Chondrocyte (in vitro differentiated cells): ENCODE results near the gene CADM2. TPM values are rescaled to one million over a fixed set of nuclear protein-coding genes. Genes with fewer than 3 reads are reported as not detected.
"Not testable (repeated sequence)": the region's sequence is repeated elsewhere in the genome, so short reads cannot be mapped to it uniquely, and the experiment has no call there.

Experiments
- DNase-seq: peaks from one replicate; pipeline ENCODE4 v3.0.0; 2021; ENCODE audit warnings: mixed read lengths, low spot score
- H3K27ac Mint-ChIP-seq: one replicate; pipeline ENCODE4 v1.8.0; 2021; ENCODE audit warnings: mild to moderate bottlenecking, moderate library complexity, mixed read lengths; ENCODE audit not compliant: unreplicated experiment
- H3K27me3 Mint-ChIP-seq: 2 replicates; pipeline ENCODE4 v1.8.0; 2021; ENCODE audit warnings: low read depth, mixed read lengths
- H3K36me3 Mint-ChIP-seq: 2 replicates; pipeline ENCODE4 v1.8.0; 2021; ENCODE audit warnings: low read depth, mixed read lengths
- H3K4me1 Mint-ChIP-seq: 2 replicates; pipeline ENCODE4 v1.8.0; 2021; ENCODE audit warnings: low read depth, mild to moderate bottlenecking, mixed read lengths
- H3K4me3 Mint-ChIP-seq: one replicate; pipeline ENCODE4 v1.8.0; 2021; ENCODE audit warnings: mild to moderate bottlenecking, moderate library complexity, mixed read lengths; ENCODE audit not compliant: unreplicated experiment
- H3K9me3 Mint-ChIP-seq: 2 replicates; pipeline ENCODE4 v1.8.0; 2021; ENCODE audit warnings: low read depth, mixed read lengths
- total RNA-seq: library from RNA; stranded (reverse); gene quantifications from 3 replicates; pipeline ENCODE4 v1.2.1, GENCODE V29; 2021
- TF ChIP-seq, protein P1 (sequence below): fragments of 200-600 bp; sonication (generic); IDR thresholded peaks from 2 replicates; pipeline ENCODE4 v1.5.0; 2021; ENCODE audit warnings: antibody characterized with exemption, mild to moderate bottlenecking, moderate library complexity

The CADM2 gene
- total RNA-seq, 1 donor from 2014 or later = 1.1 TPM

DNA sequence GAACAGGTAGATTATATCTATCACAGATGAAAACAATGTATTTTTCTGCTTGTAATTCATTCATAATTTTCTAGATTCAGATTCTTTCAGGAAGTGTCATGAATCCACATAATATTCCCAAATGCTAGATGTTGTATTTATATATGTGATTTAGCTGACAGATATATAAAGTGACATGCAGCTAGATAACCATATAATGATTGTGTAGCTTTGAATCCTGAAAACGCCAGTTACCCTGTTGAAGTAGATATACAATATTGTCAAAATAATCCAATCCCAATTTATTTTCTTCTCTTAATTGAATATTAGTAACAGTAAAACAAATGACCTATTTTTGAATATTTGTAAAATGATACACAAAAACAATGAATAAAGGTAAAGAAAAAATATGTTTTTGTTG is 738.4 kb downstream of the CADM2 start:
- H3K27ac Mint-ChIP-seq = no peak overlapping the region
- H3K36me3 Mint-ChIP-seq = no peaks in the 10 kb centered on the region
- peaks cover 2% of the 10 kb centered on the region for H3K27me3 Mint-ChIP-seq
- no peaks in the 10 kb centered on the region for H3K4me1 Mint-ChIP-seq
- DNase-seq = no peak
- H3K9me3 Mint-ChIP-seq = peaks cover 4% of the 10 kb centered on the region
- H3K4me3 Mint-ChIP-seq = no peak overlapping the region
- TF ChIP-seq, protein P1, sequence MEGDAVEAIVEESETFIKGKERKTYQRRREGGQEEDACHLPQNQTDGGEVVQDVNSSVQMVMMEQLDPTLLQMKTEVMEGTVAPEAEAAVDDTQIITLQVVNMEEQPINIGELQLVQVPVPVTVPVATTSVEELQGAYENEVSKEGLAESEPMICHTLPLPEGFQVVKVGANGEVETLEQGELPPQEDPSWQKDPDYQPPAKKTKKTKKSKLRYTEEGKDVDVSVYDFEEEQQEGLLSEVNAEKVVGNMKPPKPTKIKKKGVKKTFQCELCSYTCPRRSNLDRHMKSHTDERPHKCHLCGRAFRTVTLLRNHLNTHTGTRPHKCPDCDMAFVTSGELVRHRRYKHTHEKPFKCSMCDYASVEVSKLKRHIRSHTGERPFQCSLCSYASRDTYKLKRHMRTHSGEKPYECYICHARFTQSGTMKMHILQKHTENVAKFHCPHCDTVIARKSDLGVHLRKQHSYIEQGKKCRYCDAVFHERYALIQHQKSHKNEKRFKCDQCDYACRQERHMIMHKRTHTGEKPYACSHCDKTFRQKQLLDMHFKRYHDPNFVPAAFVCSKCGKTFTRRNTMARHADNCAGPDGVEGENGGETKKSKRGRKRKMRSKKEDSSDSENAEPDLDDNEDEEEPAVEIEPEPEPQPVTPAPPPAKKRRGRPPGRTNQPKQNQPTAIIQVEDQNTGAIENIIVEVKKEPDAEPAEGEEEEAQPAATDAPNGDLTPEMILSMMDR = no peak

DNA sequence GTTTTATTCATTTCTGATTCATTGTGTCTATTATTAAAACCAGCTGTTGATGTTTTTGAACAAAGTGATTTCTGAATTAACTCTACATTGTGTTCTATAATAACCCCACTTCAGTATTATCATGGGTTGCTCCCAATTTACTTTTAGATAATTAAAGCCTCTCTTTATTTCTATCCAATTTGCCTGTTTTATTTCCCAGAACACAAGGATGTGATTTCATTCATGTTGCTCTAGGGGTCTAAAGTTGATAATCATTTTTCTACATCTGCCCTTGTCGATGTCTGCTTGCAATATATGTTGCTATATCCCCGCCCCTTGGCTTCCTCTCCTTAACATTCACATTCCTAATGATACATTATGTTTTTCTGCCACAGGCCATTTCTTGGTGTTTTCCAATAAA is 747.3 kb downstream of the CADM2 start:
- Mint-ChIP-seq H3K27ac (no peak overlapping the region), H3K4me1 (no peaks in the 10 kb centered on the region), H3K9me3 (no peaks in the 10 kb centered on the region), H3K4me3 (no peak overlapping the region), H3K36me3 (no peaks in the 10 kb centered on the region), H3K27me3 (no peaks in the 10 kb centered on the region)
- TF ChIP-seq, protein P1 = no peak
- DNase-seq = no peak

DNA sequence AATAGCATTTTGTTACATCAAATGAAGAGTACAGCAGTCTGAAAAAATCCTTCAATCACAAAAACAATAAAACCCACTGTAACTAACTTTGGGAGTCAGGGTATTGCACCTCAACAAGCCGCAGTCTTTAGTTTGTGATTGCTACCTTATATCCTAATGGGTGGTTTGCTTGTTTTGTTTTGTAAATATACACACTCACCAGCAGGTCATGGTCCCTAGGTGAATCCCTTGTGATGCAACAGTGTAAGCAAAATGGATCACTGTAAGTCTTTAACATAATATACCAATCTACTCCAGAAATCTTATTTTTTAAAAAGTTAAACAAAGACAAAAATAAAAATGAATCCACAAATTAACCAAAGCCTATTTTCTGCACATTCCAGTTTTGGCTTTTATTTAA is 749.5 kb downstream of the CADM2 start:
- H3K27me3 Mint-ChIP-seq, H3K27ac Mint-ChIP-seq, H3K4me1 Mint-ChIP-seq, H3K9me3 Mint-ChIP-seq, DNase-seq, H3K4me3 Mint-ChIP-seq, H3K36me3 Mint-ChIP-seq: not testable (repeated sequence)

DNA sequence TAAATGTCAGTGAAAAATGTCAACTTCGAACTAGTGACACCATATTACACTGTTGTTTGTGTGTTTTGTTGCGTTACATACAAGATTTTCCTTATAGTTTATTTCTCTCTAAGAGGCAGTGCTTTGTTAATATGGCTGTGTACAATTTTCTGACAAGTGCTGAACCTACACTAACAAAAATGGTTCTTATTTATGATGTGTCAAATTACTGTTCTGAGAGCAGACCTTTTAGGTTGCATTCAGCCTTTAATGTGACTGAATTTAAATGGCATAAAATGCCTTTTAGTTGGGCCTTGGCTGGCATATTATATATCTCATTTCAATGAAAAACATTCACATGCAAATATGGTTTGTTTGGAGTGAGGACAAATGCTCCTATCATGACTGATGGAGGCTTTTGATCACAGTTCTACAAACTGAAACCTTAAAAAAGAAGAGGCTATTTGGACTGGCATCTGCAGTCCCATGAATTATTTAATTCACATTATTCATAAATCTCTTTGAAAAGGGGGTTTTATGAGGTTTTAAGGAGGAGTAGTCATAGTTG is 750.6 kb downstream of the CADM2 start:
- H3K27me3 Mint-ChIP-seq = no peaks in the 10 kb centered on the region

DNA sequence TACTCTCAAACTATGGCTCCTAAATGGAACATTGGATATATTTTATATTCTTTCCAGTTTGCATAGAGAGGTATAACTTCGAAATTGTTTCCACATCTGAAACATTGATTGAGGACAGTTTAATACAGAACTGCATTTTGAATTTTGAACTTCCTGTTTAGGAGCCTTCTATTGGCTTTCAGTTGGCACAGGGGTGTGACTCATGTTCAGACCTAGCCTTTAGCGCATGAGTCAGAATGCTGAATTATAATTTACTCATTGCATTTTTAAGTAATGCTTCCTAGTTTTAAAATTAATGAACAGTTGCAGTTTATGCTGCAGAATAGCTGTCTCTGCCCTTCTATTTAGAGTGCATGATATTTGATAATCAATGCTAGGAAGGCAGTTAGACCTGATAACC is 751.7 kb downstream of the CADM2 start:
- Mint-ChIP-seq H3K36me3 (no peaks in the 10 kb centered on the region), H3K4me3 (no peak overlapping the region), H3K9me3 (peaks cover 1% of the 10 kb centered on the region), H3K27ac (no peak overlapping the region), H3K4me1 (no peaks in the 10 kb centered on the region), H3K27me3 (no peaks in the 10 kb centered on the region)
- DNase-seq = no peak
- TF ChIP-seq, protein P1 = no peak

More for the DNA sequence above, 750.6 kb downstream of the CADM2 start:
- DNase-seq = no peak
- no peak overlapping the region for H3K4me3 Mint-ChIP-seq
- TF ChIP-seq, protein P1 = no peak
- H3K27ac Mint-ChIP-seq = no peak overlapping the region
- no peaks in the 10 kb centered on the region for H3K36me3 Mint-ChIP-seq
- H3K9me3 Mint-ChIP-seq = no peaks in the 10 kb centered on the region
- H3K4me1 Mint-ChIP-seq = no peaks in the 10 kb centered on the region

DNA sequence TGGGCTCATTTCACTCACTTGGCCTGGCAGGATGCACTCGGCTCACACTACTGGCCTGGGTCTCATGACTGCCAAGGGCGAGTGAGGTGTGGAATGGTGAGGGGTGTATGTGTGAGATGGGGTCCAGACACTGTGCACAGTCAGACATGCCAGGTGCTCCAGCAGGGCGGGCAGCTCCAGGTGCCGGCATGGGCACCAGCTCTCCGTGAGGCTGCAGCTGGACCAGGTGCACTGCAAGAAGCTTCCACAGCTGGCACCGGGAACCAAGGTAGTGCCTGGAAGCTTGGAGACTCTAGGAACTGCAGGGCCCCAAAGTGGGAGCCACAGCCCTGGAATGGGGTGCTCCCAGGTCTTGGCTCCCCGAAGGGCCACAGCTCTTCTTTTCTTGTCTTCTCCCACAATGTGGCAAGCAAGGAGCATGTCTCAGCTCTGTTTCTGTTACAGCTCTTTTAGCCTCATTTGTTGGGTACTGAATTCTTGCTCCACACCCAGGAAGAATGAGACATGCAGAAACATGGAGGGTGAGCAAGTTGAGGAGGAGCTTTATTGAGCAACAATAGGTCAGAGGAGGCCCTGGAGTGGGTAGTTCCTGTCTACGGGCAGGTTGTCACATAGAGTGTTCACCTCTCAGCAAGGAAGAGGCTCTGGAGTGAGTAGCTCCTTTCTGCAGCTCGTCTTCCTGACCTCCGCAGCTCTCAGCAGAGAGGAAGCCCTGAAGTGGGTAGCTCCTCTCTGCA is 762.8 kb downstream of the CADM2 start:
- no peak overlapping the region for H3K4me3 Mint-ChIP-seq
- peaks cover 5% of the 10 kb centered on the region for H3K27me3 Mint-ChIP-seq
- TF ChIP-seq, protein P1 = no peak
- H3K4me1 Mint-ChIP-seq = no peaks in the 10 kb centered on the region
- H3K27ac Mint-ChIP-seq = no peak overlapping the region
- no peak for DNase-seq
- H3K36me3 Mint-ChIP-seq = no peaks in the 10 kb centered on the region
- H3K9me3 Mint-ChIP-seq = no peaks in the 10 kb centered on the region
